ENCODE results near the gene SPEN.
"Not testable (repeated sequence)": the region's sequence is repeated elsewhere in the genome, so short reads cannot be mapped to it uniquely, and the experiment has no call there.

The SPEN gene

DNA sequence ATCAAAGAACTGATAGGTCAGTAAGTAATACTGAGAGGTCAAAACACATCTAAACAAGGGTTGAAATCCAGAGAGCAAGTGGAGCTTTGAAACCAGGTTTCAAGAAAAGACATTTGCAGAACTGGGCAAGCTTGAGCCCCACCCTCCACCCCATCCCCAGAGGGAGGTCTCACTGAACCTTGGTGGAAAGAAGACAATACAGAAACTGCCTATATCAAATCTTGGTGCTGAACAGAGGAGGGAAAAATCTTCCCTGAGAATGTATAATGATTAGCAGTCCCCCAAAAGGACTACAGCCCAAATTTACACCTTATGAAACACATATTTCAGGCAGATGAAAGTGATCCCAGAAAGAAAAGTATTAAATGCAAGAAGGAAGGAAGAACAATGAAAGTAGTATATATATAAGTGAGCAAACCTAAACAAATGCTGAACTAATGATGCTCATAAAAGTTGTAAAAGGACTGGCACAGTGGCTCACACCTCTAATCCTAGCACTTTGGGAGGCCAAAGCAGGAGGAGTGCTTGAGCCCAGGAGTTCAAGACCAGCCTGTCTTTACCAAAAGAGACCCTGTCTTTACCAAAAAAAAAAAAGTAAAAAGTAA is 116.0 kb downstream of the SPEN start:
- DNase-seq, result no peak

DNA sequence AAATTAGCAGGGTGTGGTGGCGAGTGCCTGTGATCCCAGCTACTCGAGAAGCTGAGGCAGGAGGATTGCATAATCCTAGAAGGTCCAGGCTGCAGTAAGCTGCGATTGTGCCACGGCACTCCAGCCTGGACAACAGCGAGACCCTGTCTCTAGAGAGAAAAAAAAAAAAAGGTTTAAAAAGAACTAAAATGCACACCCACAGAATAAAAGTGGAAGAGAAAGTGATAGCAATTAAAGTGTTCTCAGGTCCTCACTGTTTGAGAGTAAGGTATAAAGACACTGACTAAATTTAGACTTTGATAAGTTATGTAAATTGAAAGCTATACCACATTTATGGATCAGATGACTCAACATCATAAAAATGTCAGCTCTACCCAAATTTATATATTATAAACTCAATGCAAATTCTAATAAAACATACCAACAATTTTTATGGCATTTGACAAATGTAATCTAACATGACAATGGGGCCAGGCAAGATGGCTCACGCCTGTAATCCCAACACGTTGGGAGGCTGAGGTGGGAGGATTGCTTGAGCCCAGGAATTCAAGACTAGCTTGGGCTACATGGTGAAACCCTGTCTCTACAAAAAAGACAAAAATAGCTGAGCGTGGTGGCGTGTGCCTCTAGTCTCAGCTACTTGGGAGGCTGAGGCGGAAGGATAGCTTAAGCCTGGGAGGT is 116.6 kb downstream of the SPEN start:
- no peak for DNase-seq

- no peak for DNase-seq
These were observed 117.8 kb downstream of the SPEN start for GRCh38 chr1:15965228-15965767.

DNA sequence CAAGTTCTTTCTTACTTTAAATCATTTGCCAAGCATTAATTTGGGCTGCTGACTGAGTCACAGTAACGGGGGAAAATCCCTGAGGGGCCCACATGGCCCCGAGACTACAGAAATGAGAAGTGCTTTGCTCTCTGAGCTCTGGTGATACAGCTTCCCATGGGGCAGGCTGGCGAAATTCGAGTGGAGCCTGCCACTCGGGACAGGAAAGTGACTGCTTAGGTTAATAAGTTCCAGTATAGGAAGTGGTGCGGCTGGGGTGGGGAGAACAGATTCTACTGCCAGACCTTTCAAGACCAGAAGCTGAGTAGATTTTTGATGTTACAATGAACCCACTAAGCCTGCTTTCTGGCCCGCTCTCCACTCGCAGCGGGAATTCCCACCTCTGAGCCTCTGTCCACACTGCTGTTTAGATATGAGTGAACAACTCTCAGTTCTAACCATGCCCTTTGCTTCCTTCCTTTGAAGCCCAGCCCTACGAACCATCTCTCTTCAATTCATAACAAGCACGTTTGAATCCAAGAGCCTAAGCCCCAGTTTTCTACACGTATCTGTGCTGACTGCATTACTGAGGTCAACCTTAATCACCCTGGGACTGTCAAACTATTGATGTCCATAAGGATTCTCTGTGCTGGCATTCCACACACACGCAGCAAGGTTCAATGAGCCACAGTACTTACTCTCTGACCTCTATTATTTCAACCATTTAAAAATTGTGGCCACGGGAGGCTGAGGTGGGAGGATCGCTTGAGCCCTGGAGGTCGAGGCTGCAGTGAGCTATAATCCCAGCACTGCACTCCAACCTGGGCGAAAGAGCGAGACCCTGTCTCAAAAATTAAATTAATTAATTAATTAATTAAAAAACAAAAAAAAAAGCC is 118.8 kb downstream of the SPEN start:
- DNase-seq, result no peak

DNA sequence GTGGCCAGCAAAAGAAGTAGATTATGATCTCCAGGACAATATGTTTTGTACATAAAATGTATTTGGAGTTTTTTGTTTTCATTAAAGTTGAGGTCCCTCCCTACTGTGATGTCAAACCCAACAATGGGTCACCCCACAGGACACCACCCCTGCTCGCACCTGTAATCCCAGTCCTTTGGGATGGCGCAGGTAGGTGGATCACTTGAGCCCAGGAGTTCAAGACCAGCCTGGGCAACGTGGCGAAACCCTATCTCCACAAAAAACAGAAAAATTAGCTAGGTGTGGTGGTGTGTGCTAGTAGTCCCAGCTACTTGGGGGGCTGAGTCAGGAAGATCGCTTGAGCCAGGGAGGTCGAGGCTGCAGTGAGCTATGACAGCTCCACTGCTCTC is 119.4 kb downstream of the SPEN start:
- no peak for DNase-seq

DNA sequence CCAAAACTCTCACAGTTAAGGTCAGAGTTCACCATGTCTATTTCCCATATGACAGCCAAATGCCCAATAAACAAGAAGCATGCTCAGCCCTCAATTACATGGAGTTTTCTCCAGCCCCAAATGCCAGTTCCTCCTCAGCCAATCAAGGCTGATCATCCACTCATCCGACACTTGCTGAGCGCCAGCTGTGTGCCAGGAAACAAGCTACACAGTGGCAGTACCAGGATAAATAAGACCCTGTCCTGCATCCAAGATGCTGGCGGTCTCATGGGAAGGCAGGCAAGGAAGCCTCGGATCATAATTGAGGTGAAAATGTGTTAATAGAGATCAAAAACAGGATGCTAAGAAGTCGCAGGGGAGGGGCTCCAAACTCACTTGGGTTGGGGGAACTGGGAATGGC is 120.7 kb downstream of the SPEN start:
- DNase-seq, result no peak

DNA sequence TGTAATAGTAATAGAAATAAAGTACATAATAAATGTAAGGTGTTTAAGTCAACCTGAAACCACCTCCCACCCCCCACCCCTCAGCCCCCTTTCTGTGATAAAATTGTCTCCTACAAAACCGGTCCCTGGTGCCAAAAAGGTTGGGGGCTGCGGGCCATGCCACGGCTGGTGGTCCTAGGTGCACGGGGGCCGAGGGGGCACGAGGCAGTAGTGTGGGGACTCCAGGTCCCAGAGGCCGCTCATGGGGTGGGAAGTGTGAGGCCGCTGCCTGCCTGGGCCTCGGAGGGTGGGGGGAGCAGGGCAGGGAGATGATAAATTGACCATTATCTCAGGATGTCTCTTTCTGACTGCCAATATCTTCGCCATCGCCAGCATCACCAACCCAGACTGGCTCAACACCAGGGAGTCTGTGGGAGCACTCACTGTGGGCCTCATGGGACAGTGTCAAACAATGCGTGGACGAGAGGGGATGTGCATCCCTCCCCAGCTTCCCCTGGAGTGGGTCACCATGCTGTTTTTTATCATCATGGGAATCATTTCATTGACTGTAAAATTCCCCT is 121.9 kb downstream of the SPEN start:
- no peak for DNase-seq

- DNase-seq, result no peak
These were observed 123.4 kb downstream of the SPEN start for GRCh38 chr1:15970911-15971310.

GRCh38 chr1:15972409-15972808 is 124.9 kb downstream of the SPEN start:
- no peak for DNase-seq

GRCh38 chr1:15973772-15974171 is 126.3 kb downstream of the SPEN start:
- DNase-seq, result no peak

DNA sequence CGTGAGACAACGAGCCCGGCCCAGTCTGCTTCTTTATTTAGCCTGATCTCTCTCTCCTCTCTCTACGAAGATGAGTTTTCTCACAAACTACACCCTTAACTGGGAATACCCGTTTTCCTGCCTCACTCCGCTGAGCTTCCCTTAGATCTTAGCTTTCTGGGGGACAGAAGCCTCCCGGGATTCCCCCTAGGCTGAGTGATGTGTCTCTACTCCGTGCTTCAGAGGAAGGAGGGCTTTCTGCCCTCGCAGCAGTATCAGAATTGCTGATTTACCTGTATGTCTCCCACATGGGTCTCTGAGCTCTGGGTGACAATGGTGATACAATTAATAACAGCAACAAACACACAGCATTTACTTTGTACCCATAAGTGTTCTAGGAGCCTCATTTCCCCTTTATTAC is 127.3 kb downstream of the SPEN start:
- DNase-seq, result no peak

GRCh38 chr1:15975358-15975804 is 127.9 kb downstream of the SPEN start:
- DNase-seq, result no peak

- peak; percentile 93 for DNase-seq
These were observed 128.5 kb downstream of the SPEN start, which contains the start of gene ZBTB17 for GRCh38 chr1:15975805-15976680. Gene ZBTB17 (minus strand): TSS chr1:15976101. CDS start chr1:15948495, 27,606 bp downstream.

DNA sequence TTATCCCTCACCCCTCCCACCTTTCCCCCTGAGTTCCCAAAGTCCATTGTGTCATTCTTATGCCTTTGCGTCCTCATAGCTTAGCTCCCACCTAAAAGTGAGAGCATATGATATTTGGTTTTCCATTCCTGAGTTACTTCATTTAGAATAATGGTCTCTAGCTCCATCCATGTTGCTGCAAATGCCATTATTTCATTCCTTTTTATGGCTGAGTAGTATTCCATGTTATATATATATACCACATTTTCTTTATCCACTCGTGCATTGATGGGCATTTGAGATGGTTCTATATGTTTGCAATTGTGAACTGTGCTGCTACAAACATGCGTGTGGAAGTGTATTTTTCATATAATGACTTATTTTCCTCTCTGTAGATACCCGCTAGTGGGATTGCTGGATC is 130.4 kb downstream of the SPEN start:
- DNase-seq, result not testable (repeated sequence)

- no peak for DNase-seq
These were observed 134.2 kb downstream of the SPEN start for GRCh38 chr1:15981679-15982078.

DNA sequence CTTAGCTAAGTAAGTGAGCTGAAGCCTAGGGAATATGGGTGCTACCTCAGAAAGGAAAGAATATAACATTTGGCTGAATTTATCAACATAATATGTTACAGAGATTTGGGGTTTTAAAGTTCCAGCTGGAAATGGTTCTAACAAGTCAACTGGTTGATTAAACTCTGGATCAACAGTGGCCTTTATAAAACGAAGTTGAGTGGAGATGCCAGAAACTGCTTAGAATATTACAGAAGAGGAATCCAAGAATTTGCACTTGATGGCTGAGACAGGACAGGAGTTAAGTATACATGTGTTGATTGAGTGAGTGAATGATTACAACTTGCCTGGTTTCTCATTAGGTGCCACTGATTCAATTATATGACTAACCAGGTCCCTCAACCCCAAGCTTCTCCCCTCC is 135.8 kb downstream of the SPEN start:
- DNase-seq, result no peak

- no peak for DNase-seq
These were observed 138.2 kb downstream of the SPEN start for GRCh38 chr1:15985611-15986297.

DNA sequence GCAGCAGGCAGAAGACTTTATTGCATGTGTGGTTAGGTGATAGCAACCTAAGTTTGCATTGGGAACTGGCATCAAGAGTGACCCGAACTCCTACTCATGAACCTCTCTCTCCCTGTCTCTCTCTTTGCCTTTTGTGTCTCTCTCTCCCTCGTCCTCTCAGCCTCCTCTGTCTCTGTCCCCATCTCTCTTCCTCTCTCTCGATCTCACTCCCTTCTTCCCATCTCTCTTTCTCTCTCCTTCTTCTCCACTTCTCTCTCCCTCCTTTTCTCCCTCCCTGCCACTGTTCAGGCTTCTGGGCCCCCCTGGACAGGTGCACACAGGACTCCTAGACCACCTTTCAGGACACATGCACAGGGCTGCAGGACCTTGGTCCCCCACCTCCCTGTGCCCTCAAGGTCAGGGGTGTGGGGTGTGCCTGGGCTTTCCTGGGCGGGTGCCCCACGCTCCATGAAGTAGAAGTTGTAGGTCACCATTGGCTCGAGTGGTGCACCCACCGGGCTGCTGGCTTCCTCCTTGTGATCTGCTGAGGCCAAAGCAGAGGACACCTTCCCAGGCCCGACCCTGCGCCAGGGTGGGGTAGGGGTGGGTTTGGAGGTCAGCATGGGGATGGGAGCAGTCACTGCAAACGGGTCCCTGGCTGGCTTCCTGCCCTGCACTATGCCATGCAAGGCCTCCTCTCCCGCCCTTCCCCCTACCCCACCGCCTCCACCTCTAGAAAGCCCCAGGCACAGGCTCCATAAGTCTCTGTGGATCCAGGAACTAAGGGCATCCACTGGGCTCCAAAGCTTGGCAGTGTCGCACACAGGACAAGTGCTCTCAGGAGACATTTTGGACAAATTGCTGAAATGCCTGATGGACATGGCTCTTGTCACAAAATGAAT is 141.6 kb downstream of the SPEN start:
- no peak for DNase-seq

- DNase-seq, result no peak
These were observed 142.3 kb downstream of the SPEN start for GRCh38 chr1:15989776-15990175.
